ENCODE data around the gene RABL3.
"Not testable (repeated sequence)": the region's sequence is repeated elsewhere in the genome, so short reads cannot be mapped to it uniquely, and the experiment has no call there.

Gene RABL3

GRCh38 chr3:120681506-120682038, 60.7 kb downstream of the RABL3 start:
- DNase-seq: no peak

- no peak for DNase-seq
Measured at GRCh38 chr3:120681018-120681417, 61.3 kb downstream of the RABL3 start.

GRCh38 chr3:120680193-120680894, 62.0 kb downstream of the RABL3 start:
- DNase-seq: no peak

- DNase-seq: no peak
Measured at GRCh38 chr3:120678984-120679383, 63.3 kb downstream of the RABL3 start.

- DNase-seq: no peak
Measured at GRCh38 chr3:120678331-120678947, 63.9 kb downstream of the RABL3 start.

- not testable (repeated sequence) for DNase-seq
Measured at GRCh38 chr3:120677193-120677592, 65.1 kb downstream of the RABL3 start.

- DNase-seq: no peak
Measured at GRCh38 chr3:120673116-120673515, 69.2 kb downstream of the RABL3 start.

GRCh38 chr3:120670576-120670975, 71.7 kb downstream of the RABL3 start:
- DNase-seq: no peak

GRCh38 chr3:120664926-120665325, 77.4 kb downstream of the RABL3 start:
- no peak for DNase-seq

GRCh38 chr3:120661945-120662344, 80.4 kb downstream of the RABL3 start:
- no peak for DNase-seq

GRCh38 chr3:120661106-120661905, 81.0 kb downstream of the RABL3 start:
- no peak for DNase-seq

- no peak for DNase-seq
Measured at GRCh38 chr3:120659834-120660233, 82.5 kb downstream of the RABL3 start.

- DNase-seq: no peak
Measured at GRCh38 chr3:120659285-120659684, 83.0 kb downstream of the RABL3 start.

- DNase-seq: no peak
Measured at GRCh38 chr3:120652896-120653545, 89.3 kb downstream of the RABL3 start.

- DNase-seq: no peak
Measured at GRCh38 chr3:120652281-120652680, 90.0 kb downstream of the RABL3 start.

- DNase-seq: no peak
Measured at GRCh38 chr3:120650311-120650710, 92.0 kb downstream of the RABL3 start.

- no peak for DNase-seq
Measured at GRCh38 chr3:120649830-120650233, 92.5 kb downstream of the RABL3 start.

GRCh38 chr3:120648290-120648689, 94.0 kb downstream of the RABL3 start:
- DNase-seq: no peak

- no peak for DNase-seq
Measured at GRCh38 chr3:120646771-120647432, 95.4 kb downstream of the RABL3 start.

GRCh38 chr3:120645083-120645845, 97.1 kb downstream of the RABL3 start:
- DNase-seq: no peak

GRCh38 chr3:120642368-120642948, 99.9 kb downstream of the RABL3 start:
- no peak for DNase-seq
